Breast epithelium (tissue), 3 donors: Measurements from ENCODE around the gene FARP1.

Experiments
- CTCF ChIP-seq, 3 donors: fragments of 450-650 bp; IDR thresholded peaks; one replicate each; pipeline ENCODE4 v1.5.1; 2016 to 2017; ENCODE audit warnings: antibody characterized with exemption in 3 of 3, mild to moderate bottlenecking in 3 of 3, moderate library complexity in 3 of 3
- POLR2A ChIP-seq: fragments of 450-650 bp; IDR thresholded peaks from one replicate; pipeline ENCODE4 v1.6.1; 2016; ENCODE audit warnings: antibody characterized with exemption, mild to moderate bottlenecking, moderate library complexity

- TF ChIP-seq POLR2A = no peak
- no peak for TF ChIP-seq CTCF (IDR thresholded peaks at IDR 0.05)
Measured at GRCh38 chr13:98315902-98316301, 173.0 kb downstream of the FARP1 start.
